Hepatic stellate cell (primary cell): Measurements from ENCODE around the gene HELLS.
"Not testable (repeated sequence)": the region's sequence is repeated elsewhere in the genome, so short reads cannot be mapped to it uniquely, and the experiment has no call there.

ENCODE experiments used
- DNase-seq: peaks from one replicate; pipeline ENCODE4 v3.0.0; 2011; ENCODE audit warnings: low spot score

The HELLS gene

DNA sequence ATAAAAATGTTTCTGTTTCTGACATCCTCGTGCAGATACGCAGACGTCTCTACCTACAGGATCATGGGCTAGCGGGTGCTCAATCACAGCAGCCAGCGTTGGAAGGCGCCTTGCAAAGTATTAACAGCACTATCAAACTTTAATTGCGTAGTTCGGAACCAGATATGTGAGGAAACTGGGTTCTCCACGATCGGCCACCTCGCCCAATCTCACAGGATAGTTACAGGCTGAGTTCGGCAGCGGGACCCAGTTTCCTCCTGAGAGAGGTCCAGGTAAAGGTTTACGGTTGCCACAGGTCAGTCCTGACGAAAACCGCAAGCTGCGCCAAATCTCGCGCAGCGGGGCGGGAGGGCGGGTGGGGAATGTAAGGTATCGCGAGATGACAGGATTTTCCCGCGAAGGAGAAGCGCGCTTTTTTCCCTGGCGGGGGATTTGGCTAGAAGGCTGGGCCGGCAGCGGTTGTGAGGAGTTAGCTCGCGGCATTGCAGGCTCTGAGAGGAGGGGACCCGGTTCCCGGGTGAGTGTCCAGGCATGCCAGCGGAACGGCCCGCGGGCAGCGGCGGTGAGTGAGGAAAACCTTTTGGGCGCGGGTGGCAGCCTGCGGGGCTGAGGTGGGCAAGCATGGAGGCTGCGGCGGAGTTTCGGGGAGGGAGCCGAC is at the start of gene HELLS:
Gene HELLS, plus strand, starts transcription at position 398 of the 658 bp plus-strand sequence. Its CDS starts 134 bp downstream, at position 532.
- peak; percentile 87 for DNase-seq

DNA sequence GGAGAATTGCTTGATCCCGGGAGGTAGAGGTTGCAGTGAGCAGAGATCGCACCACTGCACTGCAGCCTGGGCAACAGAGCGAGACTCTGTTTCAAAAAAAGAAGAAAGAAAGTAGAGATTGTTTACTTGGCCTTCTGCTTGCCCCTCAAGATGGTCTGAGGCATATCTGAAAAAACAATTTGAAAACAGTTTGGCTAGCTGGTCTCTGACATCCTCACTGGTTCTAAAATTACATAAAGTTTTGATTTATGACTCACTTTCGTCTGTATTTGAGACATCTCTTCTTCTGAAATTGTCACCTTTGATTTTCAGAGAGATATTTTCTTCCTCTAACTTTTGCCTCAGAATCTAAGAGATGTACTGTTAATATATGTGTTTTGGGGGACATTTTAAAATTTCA is 49.6 kb upstream of the HELLS start:
- DNase-seq, result peak; percentile 19

GRCh38 chr10:94496646-94497045 is 48.9 kb upstream of the HELLS start:
- no peak for DNase-seq

DNA sequence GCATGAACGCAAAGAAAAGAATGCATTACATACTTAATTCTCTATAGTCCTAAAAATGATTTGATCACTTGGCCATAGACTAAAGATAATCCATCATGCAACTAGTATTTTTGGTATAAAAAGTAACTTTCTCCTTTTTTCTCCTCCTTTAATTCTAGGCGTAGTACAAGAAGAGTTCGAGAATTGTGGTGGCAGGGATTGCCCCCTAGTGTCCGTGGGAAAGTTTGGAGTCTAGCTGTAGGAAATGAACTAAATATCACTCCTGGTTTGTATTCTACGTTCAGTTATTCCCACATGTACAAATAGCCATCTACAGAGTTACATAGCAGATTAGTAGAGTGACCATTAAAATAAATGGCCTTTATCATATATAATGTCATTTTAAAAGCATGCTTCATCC is 45.5 kb upstream of the HELLS start:
- peak; percentile 6 for DNase-seq

- DNase-seq, result no peak
These were observed 24.0 kb upstream of the HELLS start for GRCh38 chr10:94521276-94522250.

- no peak for DNase-seq
These were observed 21.4 kb upstream of the HELLS start for GRCh38 chr10:94524146-94524545.

DNA sequence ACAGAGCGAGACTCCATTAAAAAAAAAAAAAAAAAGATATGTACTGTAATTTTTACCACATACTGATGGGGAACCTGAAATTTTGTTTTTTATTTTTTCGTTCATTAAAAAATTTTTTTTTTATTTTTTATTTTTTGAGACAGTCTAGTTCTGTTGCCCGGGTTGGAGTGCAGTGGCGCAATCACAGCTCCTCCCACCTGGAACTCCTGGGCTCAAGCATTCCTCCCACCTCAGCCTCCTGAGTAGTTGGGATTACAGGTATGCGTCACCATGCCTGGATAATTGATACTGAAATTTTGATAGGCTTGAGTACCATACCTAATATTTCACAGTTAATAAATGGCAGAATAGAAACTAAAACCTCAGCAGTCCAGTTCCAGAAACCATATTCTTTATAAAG is 20.9 kb upstream of the HELLS start:
- no peak for DNase-seq

DNA sequence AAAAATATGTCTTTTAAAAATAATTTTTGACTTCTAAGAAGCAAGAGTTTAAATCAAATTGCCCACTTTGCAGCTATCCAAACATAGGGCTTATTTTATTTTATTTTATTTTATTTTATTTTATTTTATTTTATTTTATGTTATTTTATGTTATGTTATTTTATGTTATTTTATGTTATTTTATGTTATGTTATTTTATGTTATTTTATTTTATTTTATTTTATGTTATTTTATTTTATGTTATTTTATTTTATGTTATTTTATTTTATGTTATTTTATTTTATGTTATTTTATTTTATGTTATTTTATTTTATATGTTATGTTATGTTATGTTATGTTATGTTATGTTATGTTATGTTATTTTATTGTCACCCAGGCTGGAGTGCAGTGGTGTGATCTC is 14.0 kb upstream of the HELLS start:
- DNase-seq, result not testable (repeated sequence)

DNA sequence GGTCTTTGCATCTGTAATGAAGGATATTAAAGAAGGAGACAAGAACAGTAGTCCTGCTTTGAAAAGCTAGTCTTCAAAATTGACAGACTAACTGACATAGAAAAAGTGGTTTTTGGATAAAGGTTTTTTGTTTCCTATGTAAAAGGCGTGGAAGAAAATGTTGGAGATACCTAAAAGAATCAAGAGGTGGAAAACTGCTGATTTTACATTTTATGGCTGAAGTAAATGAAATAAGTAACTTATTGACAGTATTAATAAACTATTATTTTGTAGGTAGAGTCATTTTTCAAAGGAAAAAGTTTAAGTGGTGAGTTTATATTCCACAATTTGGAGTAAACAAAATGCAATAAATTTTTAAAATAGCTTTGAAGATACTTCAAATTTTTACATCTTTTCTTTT is 12.6 kb upstream of the HELLS start:
- DNase-seq, result no peak

DNA sequence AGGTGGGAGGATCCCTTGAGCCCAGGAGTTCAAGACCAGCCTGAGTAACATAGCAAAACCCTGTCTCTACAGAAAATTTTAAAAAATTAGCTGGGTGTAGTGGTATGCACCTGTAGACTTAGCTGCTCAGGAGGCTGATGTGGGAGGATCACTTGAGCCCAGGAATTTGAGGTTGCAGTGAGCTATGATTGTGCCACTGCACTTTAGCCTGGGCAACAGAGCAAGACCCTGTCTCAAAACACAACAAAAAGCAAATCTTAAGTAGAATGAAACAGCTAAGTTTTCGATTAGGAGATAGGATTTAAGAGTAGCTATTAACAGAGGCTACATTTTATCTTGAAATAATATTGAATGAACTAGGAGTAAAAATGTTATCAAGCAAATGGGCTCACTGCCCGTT is 3.3 kb upstream of the HELLS start:
- DNase-seq, result not testable (repeated sequence)

DNA sequence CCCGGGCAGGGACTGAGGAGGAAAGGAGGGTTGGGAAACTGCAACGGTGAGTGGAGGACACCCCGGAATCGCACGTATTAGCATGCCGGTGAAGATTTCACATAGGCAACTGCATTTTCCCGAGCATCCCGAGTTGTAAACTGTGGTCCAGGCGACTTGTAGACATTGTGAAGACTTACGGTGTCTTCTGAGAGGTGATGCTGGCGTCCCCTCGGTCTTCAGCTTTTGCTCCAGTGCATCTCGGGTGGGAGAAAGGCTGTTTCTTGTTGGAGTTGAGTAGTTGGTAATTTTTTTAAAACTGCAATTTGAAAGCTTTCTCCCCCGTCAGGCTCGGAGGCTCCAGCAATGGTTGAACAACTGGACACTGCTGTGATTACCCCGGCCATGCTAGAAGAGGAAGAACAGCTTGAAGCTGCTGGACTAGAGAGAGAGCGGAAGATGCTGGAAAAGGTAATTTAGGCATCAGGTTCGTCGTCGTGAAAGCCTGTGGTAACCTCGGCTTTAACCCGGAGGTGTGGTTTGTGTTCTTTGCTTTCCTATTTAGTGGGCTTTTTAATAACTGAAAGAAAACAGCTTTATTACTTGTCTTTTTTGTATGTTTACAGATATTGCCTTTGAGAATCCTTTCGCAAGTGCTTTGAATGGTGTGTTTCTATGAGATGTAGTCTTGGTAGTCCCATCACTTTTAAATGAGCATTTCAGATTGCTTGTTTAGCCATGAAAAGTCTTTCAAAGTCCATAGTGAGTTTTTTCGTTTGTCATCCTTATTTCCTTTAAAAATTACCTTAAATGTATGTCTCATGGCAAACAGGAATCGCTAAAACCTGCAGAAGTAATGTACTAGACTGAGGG is 687 bp downstream of the HELLS start:
- peak; percentile 24 for DNase-seq

- DNase-seq, result peak; percentile 7
These were observed 1.3 kb downstream of the HELLS start for GRCh38 chr10:94546901-94547185.

DNA sequence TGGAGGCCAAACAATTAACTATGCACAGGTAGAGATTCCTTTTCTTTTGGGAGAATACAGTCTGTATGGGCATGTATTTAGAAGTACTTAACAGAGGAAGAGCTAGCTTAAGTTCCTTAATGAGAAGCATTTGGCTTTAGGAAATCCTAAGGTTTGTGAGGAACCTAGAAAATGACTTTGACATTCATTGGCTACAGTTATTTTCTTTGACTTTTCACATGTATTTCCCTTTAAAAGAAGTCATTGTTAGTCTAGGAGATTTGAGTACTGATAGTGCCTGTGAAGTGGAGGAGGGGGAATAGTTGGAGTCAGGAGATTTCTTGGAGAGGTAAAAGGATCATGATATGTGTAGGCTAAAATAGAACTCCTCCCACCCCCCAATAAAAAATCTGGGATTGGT is 3.6 kb downstream of the HELLS start:
- DNase-seq, result no peak

GRCh38 chr10:94567714-94568307 is 22.2 kb downstream of the HELLS start:
- DNase-seq, result not testable (repeated sequence)

- DNase-seq, result no peak
These were observed 25.5 kb downstream of the HELLS start for GRCh38 chr10:94571081-94571480.

- peak; percentile 9 for DNase-seq
These were observed 25.9 kb downstream of the HELLS start for GRCh38 chr10:94571528-94571927.

DNA sequence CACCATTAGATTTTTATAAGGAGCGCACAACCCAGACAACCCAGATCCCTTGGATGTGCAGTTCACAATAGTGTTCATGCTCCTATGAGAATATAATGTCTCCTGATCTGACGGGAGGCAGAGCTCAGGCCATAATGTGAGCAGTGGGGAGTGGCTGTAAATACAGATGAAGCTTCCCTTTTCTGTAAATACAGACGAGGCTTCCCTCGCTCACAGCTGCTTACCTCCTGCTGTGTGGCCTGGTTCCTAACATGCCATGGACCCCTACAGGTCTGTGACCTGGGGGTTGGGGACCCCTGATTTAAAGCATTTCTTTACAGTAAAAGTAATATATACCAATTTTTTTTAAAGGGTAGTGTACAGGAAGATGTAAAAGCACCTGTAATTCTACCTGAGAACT is 33.2 kb downstream of the HELLS start:
- no peak for DNase-seq

- DNase-seq, result no peak
These were observed 37.5 kb downstream of the HELLS start for GRCh38 chr10:94583124-94583523.

- no peak for DNase-seq
These were observed 46.0 kb downstream of the HELLS start for GRCh38 chr10:94591461-94592205.

- DNase-seq, result no peak
These were observed 57.3 kb downstream of the HELLS start for GRCh38 chr10:94602729-94603515.

GRCh38 chr10:94607111-94607510 is 61.5 kb downstream of the HELLS start:
- no peak for DNase-seq
